GM21447 (cell line): ENCODE data around the gene SNX24.
"Not testable (repeated sequence)": the region's sequence is repeated elsewhere in the genome, so short reads cannot be mapped to it uniquely, and the experiment has no call there.

Experiments
- ATAC-seq: cut with Tn5 transposase; IDR thresholded peaks from one replicate; pipeline ENCODE4 v1.9.1; 2021; ENCODE audit not compliant: unreplicated experiment

SNX24 gene

GRCh38 chr5:122957457-122957856 is 112.0 kb downstream of the SNX24 start:
- no peak for ATAC-seq

- no peak for ATAC-seq
Measured at GRCh38 chr5:122959740-122960445, 114.5 kb downstream of the SNX24 start.

- ATAC-seq: no peak
Measured at GRCh38 chr5:122963305-122963704, 117.9 kb downstream of the SNX24 start.

- no peak for ATAC-seq
Measured at GRCh38 chr5:122965111-122965510, 119.7 kb downstream of the SNX24 start.

- peak; percentile 41 for ATAC-seq
Measured at GRCh38 chr5:122967085-122967484, 121.7 kb downstream of the SNX24 start.

GRCh38 chr5:122967625-122968024 is 122.2 kb downstream of the SNX24 start:
- peak; percentile 95 for ATAC-seq

- not testable (repeated sequence) for ATAC-seq
Measured at GRCh38 chr5:122968056-122968455, 122.6 kb downstream of the SNX24 start.

- ATAC-seq: no peak
Measured at GRCh38 chr5:122971333-122971732, 125.9 kb downstream of the SNX24 start.

- ATAC-seq: no peak
Measured at GRCh38 chr5:122972877-122973276, 127.5 kb downstream of the SNX24 start.

- ATAC-seq: not testable (repeated sequence)
Measured at GRCh38 chr5:122973759-122974158, 128.3 kb downstream of the SNX24 start.

- not testable (repeated sequence) for ATAC-seq
Measured at GRCh38 chr5:122974251-122974650, 128.8 kb downstream of the SNX24 start.

GRCh38 chr5:122977319-122977718 is 131.9 kb downstream of the SNX24 start:
- ATAC-seq: no peak

GRCh38 chr5:122978068-122978467 is 132.7 kb downstream of the SNX24 start:
- ATAC-seq: no peak

GRCh38 chr5:122978644-122979297 is 133.4 kb downstream of the SNX24 start:
- no peak for ATAC-seq

- ATAC-seq: no peak
Measured at GRCh38 chr5:122981846-122982245, 136.4 kb downstream of the SNX24 start.

GRCh38 chr5:122982376-122982775 is 137.0 kb downstream of the SNX24 start:
- no peak for ATAC-seq

- peak; percentile 48 for ATAC-seq
Measured at GRCh38 chr5:122984425-122984824, 139.0 kb downstream of the SNX24 start.

GRCh38 chr5:122985006-122985700 is 139.7 kb downstream of the SNX24 start:
- no peak for ATAC-seq

GRCh38 chr5:122985954-122986721 is 140.7 kb downstream of the SNX24 start:
- ATAC-seq: peak; percentile 88

- ATAC-seq: no peak
Measured at GRCh38 chr5:122996091-122996490, 150.7 kb downstream of the SNX24 start.

GRCh38 chr5:122997294-122997693 is 151.9 kb downstream of the SNX24 start:
- no peak for ATAC-seq
